Measurements from ENCODE around the gene CDC40. TPM values are rescaled to one million over a fixed set of nuclear protein-coding genes. Genes with fewer than 3 reads are reported as not detected.
A peak's percentile ranks its signal among the peaks of the same experiment; 100 is the strongest.

The CDC40 gene
- 7.4 and 9.5 TPM in 2 replicates for polyA plus RNA-seq (2012; rRNA removed)
- 9.9 and 12.2 TPM in 2 replicates for polyA plus RNA-seq (2012; cell fraction: cytosol; rRNA removed)
- 5.3 and 6.7 TPM in 2 replicates for polyA plus RNA-seq (2012; cell fraction: nucleus; rRNA removed)

DNA sequence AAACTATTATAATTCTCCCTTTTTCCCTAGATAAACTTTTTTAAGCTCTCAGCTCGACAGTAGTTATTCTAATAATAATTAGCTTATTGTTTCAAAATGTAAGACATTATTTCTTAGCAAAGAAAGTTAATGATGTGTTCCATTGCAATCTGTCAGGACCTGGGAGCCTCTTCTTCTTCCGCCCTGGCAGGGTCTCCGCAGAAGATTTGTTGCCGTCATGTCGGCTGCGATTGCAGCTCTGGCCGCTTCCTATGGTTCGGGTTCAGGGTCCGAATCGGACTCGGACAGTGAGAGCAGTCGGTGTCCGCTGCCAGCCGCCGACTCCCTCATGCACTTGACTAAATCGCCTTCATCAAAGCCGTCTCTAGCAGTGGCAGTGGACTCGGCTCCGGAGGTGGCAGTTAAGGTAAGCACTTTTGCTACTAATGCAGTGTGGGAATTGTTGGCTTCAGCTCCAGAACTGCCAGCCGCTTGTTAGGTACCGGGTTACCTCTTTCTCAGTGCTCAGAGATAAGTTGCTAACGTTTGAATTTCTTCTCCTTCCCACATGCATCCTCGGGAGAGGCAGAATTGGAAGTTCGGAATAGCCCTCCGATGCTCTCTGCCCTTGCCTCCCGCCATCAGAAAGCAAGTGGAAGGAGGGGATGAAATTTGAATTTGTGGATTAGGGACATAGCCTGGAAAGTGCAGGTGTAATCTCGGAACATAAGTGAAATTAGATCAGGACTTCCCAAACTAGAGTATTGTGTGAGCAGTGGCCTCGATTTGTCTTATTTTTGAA is at the start of gene CDC40:
Gene CDC40, plus strand, starts transcription at position 200 of the 781 bp plus-strand sequence. Its CDS starts 18 bp downstream, at position 218.
- Histone ChIP-seq H3K36me3 (replicated peaks in 1 of 2; ENCODE audit: control insufficient read depth in 1 of 2, insufficient read depth in 2 of 2, low read length in 1 of 2) (peaks cover 0 to 2% of the 10 kb centered on the region in 2 experiments), H4K20me1 (ENCODE audit: insufficient read depth) (peaks cover 30% of the 10 kb centered on the region), H3K27me3 (ENCODE audit: insufficient read depth) (no peaks in the 10 kb centered on the region), H3K4me2 (peak within 1 kb of the TSS; percentile 85), H3K9ac (peak within 1 kb of the TSS; percentile 99), H3K4me1 (ENCODE audit: control insufficient read depth in 1 of 2, insufficient read depth in 2 of 2, low read depth in 1 of 2, low read length in 1 of 2) (peaks cover 11 to 35% of the 10 kb centered on the region in 2 experiments), H3K9me2 (no peaks in the 10 kb centered on the region; the same call in 1 of the 2 replicates), H3K9me3 (no peaks in the 10 kb centered on the region), H2AFZ (ENCODE audit: low read depth) (peak within 1 kb of the TSS; percentile 99), H3K79me2 (ENCODE audit: insufficient read depth) (peaks cover 85% of the 10 kb centered on the region), H3K4me3 (ENCODE audit: low read depth in 2 of 2, low read length in 1 of 2) (peak within 1 kb of the TSS; percentile 98 to 100), H3K27ac (ENCODE audit: low read depth in 2 of 2, low read length in 1 of 2) (peak within 1 kb of the TSS; percentile 94 to 99), H3F3A (replicated peaks; ENCODE audit: insufficient read depth) (no peaks in the 10 kb centered on the region)
- ChIA-PET POLR2A (interaction anchor here (0.9 kb wide), 2 partner anchors 26 to 74 kb away, joined by 3 to 5 read pairs; no protein-coding TSS in a partner anchor), CTCF (interaction anchor here (0.6 to 7.3 kb wide), 9 partner anchors 15 to 477 kb away, joined by 3 to 63 read pairs (median 3); no protein-coding TSS in a partner anchor)
- WGBS (ENCODE audit: low lambda C conversion rate) = 2% methylated on average over 27 of the region's 28 CpGs
- no peak for TF ChIP-seq RCOR1 (IDR thresholded peaks at IDR 0.05; ENCODE audit: low read length)
- 0 out of 2 replicates have a peak, but pooled peaks have one; percentile 11 for TF ChIP-seq RAD21 (IDR thresholded peaks at IDR 0.05; ENCODE audit: low read length)
- TF ChIP-seq EP300 (IDR thresholded peaks at IDR 0.05; ENCODE audit: borderline replicate concordance in 1 of 2, low read depth in 1 of 2, low read length in 1 of 2) = no peak
- TF ChIP-seq, protein P1, sequence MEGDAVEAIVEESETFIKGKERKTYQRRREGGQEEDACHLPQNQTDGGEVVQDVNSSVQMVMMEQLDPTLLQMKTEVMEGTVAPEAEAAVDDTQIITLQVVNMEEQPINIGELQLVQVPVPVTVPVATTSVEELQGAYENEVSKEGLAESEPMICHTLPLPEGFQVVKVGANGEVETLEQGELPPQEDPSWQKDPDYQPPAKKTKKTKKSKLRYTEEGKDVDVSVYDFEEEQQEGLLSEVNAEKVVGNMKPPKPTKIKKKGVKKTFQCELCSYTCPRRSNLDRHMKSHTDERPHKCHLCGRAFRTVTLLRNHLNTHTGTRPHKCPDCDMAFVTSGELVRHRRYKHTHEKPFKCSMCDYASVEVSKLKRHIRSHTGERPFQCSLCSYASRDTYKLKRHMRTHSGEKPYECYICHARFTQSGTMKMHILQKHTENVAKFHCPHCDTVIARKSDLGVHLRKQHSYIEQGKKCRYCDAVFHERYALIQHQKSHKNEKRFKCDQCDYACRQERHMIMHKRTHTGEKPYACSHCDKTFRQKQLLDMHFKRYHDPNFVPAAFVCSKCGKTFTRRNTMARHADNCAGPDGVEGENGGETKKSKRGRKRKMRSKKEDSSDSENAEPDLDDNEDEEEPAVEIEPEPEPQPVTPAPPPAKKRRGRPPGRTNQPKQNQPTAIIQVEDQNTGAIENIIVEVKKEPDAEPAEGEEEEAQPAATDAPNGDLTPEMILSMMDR (IDR thresholded peaks at IDR 0.05) = no peak
- TF ChIP-seq POLR2AphosphoS5 (IDR thresholded peaks at IDR 0.05; ENCODE audit: low read depth, low read length) = peak; percentile 89
- TF ChIP-seq, protein P2, sequence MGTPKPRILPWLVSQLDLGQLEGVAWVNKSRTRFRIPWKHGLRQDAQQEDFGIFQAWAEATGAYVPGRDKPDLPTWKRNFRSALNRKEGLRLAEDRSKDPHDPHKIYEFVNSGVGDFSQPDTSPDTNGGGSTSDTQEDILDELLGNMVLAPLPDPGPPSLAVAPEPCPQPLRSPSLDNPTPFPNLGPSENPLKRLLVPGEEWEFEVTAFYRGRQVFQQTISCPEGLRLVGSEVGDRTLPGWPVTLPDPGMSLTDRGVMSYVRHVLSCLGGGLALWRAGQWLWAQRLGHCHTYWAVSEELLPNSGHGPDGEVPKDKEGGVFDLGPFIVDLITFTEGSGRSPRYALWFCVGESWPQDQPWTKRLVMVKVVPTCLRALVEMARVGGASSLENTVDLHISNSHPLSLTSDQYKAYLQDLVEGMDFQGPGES (IDR thresholded peaks at IDR 0.05; ENCODE audit: low read depth, low read length) = no peak
- peak; percentile 75 for TF ChIP-seq SIN3A (IDR thresholded peaks at IDR 0.05; ENCODE audit: borderline replicate concordance, low read depth, low read length)
- peak; percentile 74 for TF ChIP-seq YY1 (IDR thresholded peaks at IDR 0.05; ENCODE audit: low read depth)
- TF ChIP-seq CHD2 (IDR thresholded peaks at IDR 0.05; ENCODE audit: low read length, partially characterized antibody) = no peak
- no peak for TF ChIP-seq FOSL2 (IDR thresholded peaks at IDR 0.05; ENCODE audit: borderline replicate concordance, low read depth)
- TF ChIP-seq GATA2 (CRISPR knock-in tag; IDR thresholded peaks at IDR 0.05) = no peak
- peak; percentile 65; the same call in 1 of the 2 replicates for TF ChIP-seq ELF1 (IDR thresholded peaks at IDR 0.05)
- TF ChIP-seq TAF1 (IDR thresholded peaks at IDR 0.05; ENCODE audit: borderline replicate concordance, low read depth, low read length) = 0 out of 2 replicates have a peak, but pooled peaks have one; percentile 52
- TF ChIP-seq, protein P3, sequence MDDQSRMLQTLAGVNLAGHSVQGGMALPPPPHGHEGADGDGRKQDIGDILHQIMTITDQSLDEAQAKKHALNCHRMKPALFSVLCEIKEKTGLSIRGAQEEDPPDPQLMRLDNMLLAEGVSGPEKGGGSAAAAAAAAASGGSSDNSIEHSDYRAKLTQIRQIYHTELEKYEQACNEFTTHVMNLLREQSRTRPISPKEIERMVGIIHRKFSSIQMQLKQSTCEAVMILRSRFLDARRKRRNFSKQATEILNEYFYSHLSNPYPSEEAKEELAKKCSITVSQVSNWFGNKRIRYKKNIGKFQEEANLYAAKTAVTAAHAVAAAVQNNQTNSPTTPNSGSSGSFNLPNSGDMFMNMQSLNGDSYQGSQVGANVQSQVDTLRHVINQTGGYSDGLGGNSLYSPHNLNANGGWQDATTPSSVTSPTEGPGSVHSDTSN (IDR thresholded peaks at IDR 0.05) = no peak; the same call in 1 of the 2 replicates
- TF ChIP-seq MXI1 (IDR thresholded peaks at IDR 0.05; ENCODE audit: low read depth, low read length) = no peak; the same call in 1 of the 2 replicates
- TF ChIP-seq FOXM1 (IDR thresholded peaks at IDR 0.05; ENCODE audit: low read depth) = no peak
- TF ChIP-seq SMC3 (IDR thresholded peaks at IDR 0.05; ENCODE audit: low read depth, low read length) = no peak
- TF ChIP-seq EZH2phosphoT487 (IDR thresholded peaks at IDR 0.05; ENCODE audit: borderline replicate concordance, low read depth) = no peak
- TF ChIP-seq, protein P4, sequence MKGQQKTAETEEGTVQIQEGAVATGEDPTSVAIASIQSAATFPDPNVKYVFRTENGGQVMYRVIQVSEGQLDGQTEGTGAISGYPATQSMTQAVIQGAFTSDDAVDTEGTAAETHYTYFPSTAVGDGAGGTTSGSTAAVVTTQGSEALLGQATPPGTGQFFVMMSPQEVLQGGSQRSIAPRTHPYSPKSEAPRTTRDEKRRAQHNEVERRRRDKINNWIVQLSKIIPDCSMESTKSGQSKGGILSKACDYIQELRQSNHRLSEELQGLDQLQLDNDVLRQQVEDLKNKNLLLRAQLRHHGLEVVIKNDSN (IDR thresholded peaks at IDR 0.05; ENCODE audit: borderline replicate concordance, low read depth) = no peak
- no peak for TF ChIP-seq FOXJ3 (CRISPR knock-in tag; IDR thresholded peaks at IDR 0.05)
- peak; percentile 25; the same call in 1 of the 2 replicates for TF ChIP-seq GABPA (IDR thresholded peaks at IDR 0.05; ENCODE audit: low read depth)
- TF ChIP-seq, protein P5, sequence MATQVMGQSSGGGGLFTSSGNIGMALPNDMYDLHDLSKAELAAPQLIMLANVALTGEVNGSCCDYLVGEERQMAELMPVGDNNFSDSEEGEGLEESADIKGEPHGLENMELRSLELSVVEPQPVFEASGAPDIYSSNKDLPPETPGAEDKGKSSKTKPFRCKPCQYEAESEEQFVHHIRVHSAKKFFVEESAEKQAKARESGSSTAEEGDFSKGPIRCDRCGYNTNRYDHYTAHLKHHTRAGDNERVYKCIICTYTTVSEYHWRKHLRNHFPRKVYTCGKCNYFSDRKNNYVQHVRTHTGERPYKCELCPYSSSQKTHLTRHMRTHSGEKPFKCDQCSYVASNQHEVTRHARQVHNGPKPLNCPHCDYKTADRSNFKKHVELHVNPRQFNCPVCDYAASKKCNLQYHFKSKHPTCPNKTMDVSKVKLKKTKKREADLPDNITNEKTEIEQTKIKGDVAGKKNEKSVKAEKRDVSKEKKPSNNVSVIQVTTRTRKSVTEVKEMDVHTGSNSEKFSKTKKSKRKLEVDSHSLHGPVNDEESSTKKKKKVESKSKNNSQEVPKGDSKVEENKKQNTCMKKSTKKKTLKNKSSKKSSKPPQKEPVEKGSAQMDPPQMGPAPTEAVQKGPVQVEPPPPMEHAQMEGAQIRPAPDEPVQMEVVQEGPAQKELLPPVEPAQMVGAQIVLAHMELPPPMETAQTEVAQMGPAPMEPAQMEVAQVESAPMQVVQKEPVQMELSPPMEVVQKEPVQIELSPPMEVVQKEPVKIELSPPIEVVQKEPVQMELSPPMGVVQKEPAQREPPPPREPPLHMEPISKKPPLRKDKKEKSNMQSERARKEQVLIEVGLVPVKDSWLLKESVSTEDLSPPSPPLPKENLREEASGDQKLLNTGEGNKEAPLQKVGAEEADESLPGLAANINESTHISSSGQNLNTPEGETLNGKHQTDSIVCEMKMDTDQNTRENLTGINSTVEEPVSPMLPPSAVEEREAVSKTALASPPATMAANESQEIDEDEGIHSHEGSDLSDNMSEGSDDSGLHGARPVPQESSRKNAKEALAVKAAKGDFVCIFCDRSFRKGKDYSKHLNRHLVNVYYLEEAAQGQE (IDR thresholded peaks at IDR 0.05; ENCODE audit: low read depth, low read length) = no peak
- TF ChIP-seq, protein P6, sequence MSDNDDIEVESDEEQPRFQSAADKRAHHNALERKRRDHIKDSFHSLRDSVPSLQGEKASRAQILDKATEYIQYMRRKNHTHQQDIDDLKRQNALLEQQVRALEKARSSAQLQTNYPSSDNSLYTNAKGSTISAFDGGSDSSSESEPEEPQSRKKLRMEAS (IDR thresholded peaks at IDR 0.05; ENCODE audit: low read depth) = peak; percentile 0; the same call in 1 of the 2 replicates
- DNase-seq = peak; percentile 67

Measured in SK-N-SH (cell line).